HEK293 (cell line): ENCODE measurements around the gene SETD1A.

Source experiments
- CTCF ChIA-PET: fragments of 350-600 bp; formaldehyde crosslinking; extraction: SDS; loops from one replicate; lab custom pipeline; 2021; ENCODE audit warnings: antibody characterized with exemption; lab: Yijun Ruan, JAX
- POLR2A ChIA-PET: fragments of 300-600 bp; formaldehyde crosslinking; extraction: SDS; loops from one replicate; lab custom pipeline; 2020; ENCODE audit warnings: antibody characterized with exemption, inconsistent platforms; lab: Yijun Ruan, JAX
- H3K27ac ChIP-seq: fragments of 200-500 bp; sonication (Bioruptor generic); 2 replicates; pipeline ENCODE4 v1.5.1; 2014; ENCODE audit warnings: low read depth, low read length, control low read depth, inconsistent platforms; ENCODE audit errors: extremely low read depth
- H3K36me3 ChIP-seq, 2 experiments: fragments of 200-500 bp in 1 of 2; sonication (Bioruptor generic) in 1 of 2; 1 replicate in 1 of 2; 2 replicates in 1 of 2; pipeline ENCODE4 v1.5.1; 2014 to 2017; ENCODE audit warnings: inconsistent platforms in 2 of 2, low read length in 2 of 2; ENCODE audit not compliant: control insufficient read depth in 2 of 2, insufficient read depth in 1 of 2
- H3K4me1 ChIP-seq: fragments of 200-500 bp; sonication (Bioruptor generic); 2 replicates; pipeline ENCODE4 v1.5.1; 2014; ENCODE audit warnings: mild to moderate bottlenecking, low read length, inconsistent platforms; ENCODE audit not compliant: control insufficient read depth, insufficient read depth
- H3K4me3 ChIP-seq: 2 replicates; pipeline ENCODE4 v1.5.1; 2011; ENCODE audit warnings: low read depth, mild to moderate bottlenecking, control low read depth, low read length, moderate library complexity
- H3K9me3 ChIP-seq: fragments of 200-500 bp; sonication (Bioruptor generic); 2 replicates; pipeline ENCODE4 v1.5.1; 2014; ENCODE audit warnings: low read depth, low read length, inconsistent platforms; ENCODE audit not compliant: control insufficient read depth, insufficient read depth
- EGR2 ChIP-seq: fragments of 450-650 bp; formaldehyde crosslinking; IDR thresholded peaks from 2 replicates; pipeline ENCODE4 v1.5.1; 2016; ENCODE audit warnings: low read depth, missing biosample characterization, missing genetic modification characterization
- FEZF1 ChIP-seq: fragments of 450-650 bp; formaldehyde crosslinking; IDR thresholded peaks from 2 replicates; pipeline ENCODE4 v1.5.1; 2016; ENCODE audit warnings: missing biosample characterization, missing genetic modification characterization
- GLIS1 ChIP-seq: fragments of 450-650 bp; formaldehyde crosslinking; IDR thresholded peaks from 2 replicates; pipeline ENCODE4 v1.5.1; 2016; ENCODE audit warnings: missing biosample characterization, missing genetic modification characterization
- GLIS2 ChIP-seq: fragments of 450-650 bp; formaldehyde crosslinking; IDR thresholded peaks from 2 replicates; pipeline ENCODE4 v1.5.1; 2016; ENCODE audit warnings: missing biosample characterization, missing genetic modification characterization
- IKZF3 ChIP-seq: fragments of 450-650 bp; IDR thresholded peaks from 2 replicates; pipeline ENCODE4 v1.5.0; 2018; ENCODE audit warnings: missing biosample characterization, mild to moderate bottlenecking, missing genetic modification characterization, moderate library complexity
- KLF8 ChIP-seq: fragments of 450-650 bp; formaldehyde crosslinking; IDR thresholded peaks from 2 replicates; pipeline ENCODE4 v1.5.1; 2016; ENCODE audit warnings: missing biosample characterization, missing genetic modification characterization
- MEIS1 ChIP-seq: sonication (generic); formaldehyde crosslinking; IDR thresholded peaks from 2 replicates; pipeline ENCODE4 v1.8.1; 2022; ENCODE audit warnings: missing genetic modification reagents, mild to moderate bottlenecking, borderline replicate concordance
- OSR2 ChIP-seq: fragments of 450-650 bp; formaldehyde crosslinking; IDR thresholded peaks from 2 replicates; pipeline ENCODE4 v1.5.1; 2016; ENCODE audit warnings: missing biosample characterization, missing genetic modification characterization
- PBX3 ChIP-seq: sonication (generic); formaldehyde crosslinking; IDR thresholded peaks from 2 replicates; pipeline ENCODE4 v1.8.1; 2022; ENCODE audit warnings: mild to moderate bottlenecking, moderate library complexity, missing genetic modification reagents
- SALL2 ChIP-seq: fragments of 450-650 bp; formaldehyde crosslinking; IDR thresholded peaks from 2 replicates; pipeline ENCODE4 v1.5.0; 2017; ENCODE audit warnings: missing biosample characterization, mild to moderate bottlenecking, missing genetic modification characterization, borderline replicate concordance
- SETDB1 ChIP-seq: IDR thresholded peaks from one replicate; pipeline ENCODE4 v1.6.1; 2017; ENCODE audit warnings: mild to moderate bottlenecking, low read length, moderate library complexity, mixed read lengths; ENCODE audit not compliant: insufficient read length
- ZBTB48 ChIP-seq: fragments of 450-650 bp; formaldehyde crosslinking; IDR thresholded peaks from 2 replicates; pipeline ENCODE4 v1.5.1; 2016; ENCODE audit warnings: missing biosample characterization, missing genetic modification characterization
- ZBTB49 ChIP-seq: fragments of 450-650 bp; formaldehyde crosslinking; IDR thresholded peaks from 2 replicates; pipeline ENCODE4 v1.5.1; 2016; ENCODE audit warnings: missing biosample characterization, missing genetic modification characterization, low read depth
- ZNF114 ChIP-seq: fragments of 450-650 bp; formaldehyde crosslinking; IDR thresholded peaks from 2 replicates; pipeline ENCODE4 v1.5.0; 2017; ENCODE audit warnings: missing biosample characterization, missing genetic modification characterization
- ZNF155 ChIP-seq: fragments of 450-650 bp; formaldehyde crosslinking; IDR thresholded peaks from 2 replicates; pipeline ENCODE4 v1.5.1; 2016; ENCODE audit warnings: missing biosample characterization, missing genetic modification characterization
- ZNF16 ChIP-seq: fragments of 450-650 bp; formaldehyde crosslinking; IDR thresholded peaks from 2 replicates; pipeline ENCODE4 v1.5.1; 2016; ENCODE audit warnings: low read depth, missing biosample characterization, missing genetic modification characterization
- ZNF19 ChIP-seq: fragments of 450-650 bp; formaldehyde crosslinking; IDR thresholded peaks from 2 replicates; pipeline ENCODE4; 2016; ENCODE audit warnings: missing biosample characterization, missing genetic modification characterization, low read depth
- ZNF280C ChIP-seq: fragments of 450-650 bp; formaldehyde crosslinking; IDR thresholded peaks from 2 replicates; pipeline ENCODE4 v1.5.1; 2016; ENCODE audit warnings: missing biosample characterization, missing genetic modification characterization
- ZNF341 ChIP-seq: fragments of 450-650 bp; formaldehyde crosslinking; IDR thresholded peaks from 2 replicates; pipeline ENCODE4; 2016; ENCODE audit warnings: low read depth, missing biosample characterization, missing genetic modification characterization
- ZNF560 ChIP-seq: fragments of 450-650 bp; formaldehyde crosslinking; IDR thresholded peaks from 2 replicates; pipeline ENCODE4 v1.5.1; 2017; ENCODE audit warnings: missing biosample characterization, missing genetic modification characterization, borderline replicate concordance
- ZNF571 ChIP-seq: fragments of 450-650 bp; formaldehyde crosslinking; IDR thresholded peaks from 2 replicates; pipeline ENCODE4 v1.5.0; 2017; ENCODE audit warnings: missing biosample characterization, missing genetic modification characterization
- ZNF580 ChIP-seq: fragments of 450-650 bp; formaldehyde crosslinking; IDR thresholded peaks from 2 replicates; pipeline ENCODE4 v1.5.1; 2016; ENCODE audit warnings: missing biosample characterization, missing genetic modification characterization
- ZNF621 ChIP-seq: fragments of 450-650 bp; formaldehyde crosslinking; IDR thresholded peaks from 2 replicates; pipeline ENCODE4 v1.5.1; 2017; ENCODE audit warnings: missing biosample characterization, missing genetic modification characterization
- ZNF654 ChIP-seq: fragments of 450-650 bp; formaldehyde crosslinking; IDR thresholded peaks from 2 replicates; pipeline ENCODE4 v1.5.1; 2016; ENCODE audit warnings: low read depth, missing biosample characterization, missing genetic modification characterization
- ZNF791 ChIP-seq: fragments of 450-650 bp; formaldehyde crosslinking; IDR thresholded peaks from 2 replicates; pipeline ENCODE4 v1.5.1; 2016; ENCODE audit warnings: missing biosample characterization, missing genetic modification characterization
- ZNF830 ChIP-seq: fragments of 450-650 bp; IDR thresholded peaks from 2 replicates; pipeline ENCODE4 v1.5.0; 2018; ENCODE audit warnings: missing biosample characterization, missing genetic modification characterization, low read depth, mild to moderate bottlenecking, moderate library complexity
- ZSCAN5A ChIP-seq: fragments of 450-650 bp; formaldehyde crosslinking; IDR thresholded peaks from 2 replicates; pipeline ENCODE4 v1.5.1; 2016; ENCODE audit warnings: missing biosample characterization, missing genetic modification characterization

Gene SETD1A

DNA sequence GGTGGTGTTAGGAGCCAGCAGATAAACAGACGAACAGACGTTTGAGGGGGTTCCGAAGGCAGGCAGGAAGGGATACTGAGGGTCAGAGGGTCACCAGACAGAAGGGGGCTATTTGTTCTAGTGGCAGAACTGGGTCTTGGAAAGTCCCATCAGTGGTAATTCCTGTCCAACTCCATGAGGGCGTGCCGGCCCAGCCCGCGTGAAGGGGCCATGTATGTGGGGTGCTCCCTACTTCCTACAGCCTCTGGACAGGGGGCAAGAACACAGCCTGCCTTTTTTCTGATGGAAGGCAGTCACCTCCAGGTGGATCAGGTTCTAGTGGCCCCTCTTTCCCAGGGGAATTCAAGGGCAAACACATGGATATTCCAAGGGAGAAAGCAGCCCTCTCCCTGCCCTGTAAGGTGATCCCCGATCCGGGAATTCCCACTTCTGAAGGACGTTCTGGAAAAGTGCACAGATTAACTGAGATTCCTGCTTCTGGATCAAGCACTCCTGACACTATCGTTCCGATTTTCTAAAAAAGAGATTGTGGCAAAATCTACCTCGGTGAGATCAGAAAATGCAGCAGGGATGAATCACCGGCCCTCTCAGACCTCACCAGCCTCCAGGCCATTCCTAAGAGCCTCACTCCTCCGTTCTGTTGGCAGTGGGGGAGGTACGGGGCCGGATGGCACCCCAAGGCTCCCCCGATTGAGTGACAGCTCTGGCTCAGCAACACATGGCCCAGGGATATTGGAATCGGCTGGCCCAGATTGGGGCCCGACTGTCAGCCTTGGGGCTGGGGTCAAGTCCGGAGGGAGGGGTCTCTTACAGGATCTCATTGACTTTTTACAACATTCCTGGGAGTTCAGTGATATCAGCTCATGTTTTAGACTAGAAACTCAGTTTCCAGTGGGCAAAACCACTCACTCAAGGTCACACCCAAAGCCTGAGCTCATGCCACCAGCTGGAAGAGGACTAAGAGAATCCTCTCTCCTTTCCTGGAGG lies 40.5 kb downstream of the SETD1A start:
- POLR2A ChIA-PET, result interaction anchor here (0.5 to 2.7 kb wide), 11 partner anchors 12 to 1144 kb away, joined by 3 to 6 read pairs (median 3); partner anchors contain the start of genes ZNF646 and ZNF668
- H3K36me3 ChIP-seq, result no peaks in the 10 kb centered on the region
- CTCF ChIA-PET, result interaction anchor here (0.6 to 2.3 kb wide), 7 partner anchors 11 to 137 kb away, joined by 3 to 19 read pairs (median 3); partner anchors contain the start of gene HSD3B7
- peak overlapping the region; percentile 47 for H3K4me3 ChIP-seq
- H3K27ac ChIP-seq, result peak overlapping the region; percentile 17; the same call in 1 of the 2 replicates
- H3K4me1 ChIP-seq, result peaks cover 5% of the 10 kb centered on the region
- H3K9me3 ChIP-seq, result no peaks in the 10 kb centered on the region
- TF ChIP-seq ZNF16 (tag by site-specific recombination) (no peak), ZBTB49 (tag by site-specific recombination) (no peak), ZNF155 (tag by site-specific recombination) (no peak), ZNF654 (tag by site-specific recombination) (no peak), GLIS2 (peak; percentile 45; the same call in 1 of the 2 replicates), ZNF280C (tag by site-specific recombination) (no peak), ZNF341 (tag by site-specific recombination) (peak; percentile 31; the same call in 1 of the 2 replicates), FEZF1 (tag by site-specific recombination) (no peak), SALL2 (no peak), ZNF571 (no peak), MEIS1 (no peak), IKZF3 (peak; percentile 79; the same call in 1 of the 2 replicates), EGR2 (no peak), ZNF791 (no peak), ZSCAN5A (tag by site-specific recombination) (no peak), SETDB1 (no peak), GLIS1 (tag by site-specific recombination) (peak; percentile 37; the same call in 1 of the 2 replicates), ZBTB48 (tag by site-specific recombination) (no peak), ZNF621 (tag by site-specific recombination) (no peak), ZNF580 (tag by site-specific recombination) (no peak), ZNF114 (tag by site-specific recombination) (no peak), KLF8 (no peak), OSR2 (tag by site-specific recombination) (no peak), PBX3 (CRISPR knock-in tag) (no peak), ZNF560 (tag by site-specific recombination) (no peak), ZNF19 (no peak), ZNF830 (tag by site-specific recombination) (no peak)
